ENCODE data around the gene CSDE1.

DNA sequence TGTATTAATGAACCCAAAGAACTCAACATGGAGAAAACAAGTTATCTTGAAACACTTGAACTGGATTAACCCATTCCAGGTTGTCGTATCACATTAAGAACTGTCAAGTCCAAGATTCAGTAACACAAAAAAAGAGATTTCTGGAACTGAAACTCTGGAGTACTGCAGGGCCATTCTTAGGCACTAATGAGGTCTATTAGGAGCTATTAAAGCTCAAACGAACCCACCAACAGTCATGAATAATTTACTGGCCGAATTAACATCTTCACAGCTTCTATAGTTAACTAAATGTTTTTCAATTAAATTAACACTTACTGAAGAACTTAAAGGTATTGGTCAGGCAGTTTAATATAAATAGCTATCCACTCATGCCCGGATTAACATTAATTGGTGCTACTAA lies 4.6 kb downstream of the CSDE1 start:
- TF ChIP-seq POLR2A (IDR thresholded peaks at IDR 0.05; ENCODE audit: low read depth, low read length) (no peak), POLR2AphosphoS5 (IDR thresholded peaks at IDR 0.05; ENCODE audit: low read depth, low read length) (no peak), TAF1 (IDR thresholded peaks at IDR 0.05; ENCODE audit: borderline replicate concordance, low read depth, low read length) (no peak)
